Astrocyte (in vitro differentiated cells and primary cell): Measurements from ENCODE around the gene HSBP1. TPM values are rescaled to one million over a fixed set of nuclear protein-coding genes. Genes with fewer than 3 reads are reported as not detected.

Source experiments
- DNase-seq: peaks from one replicate; pipeline ENCODE4 v3.0.0-alpha.2; 2010; ENCODE audit warnings: low read depth
- FAIRE-seq: peaks from 2 replicates; lab custom pipeline; 2011; peaks lifted over from hg19 to GRCh38; lab: Jason Lieb, UNC
- H2AFZ ChIP-seq: 2 replicates; pipeline ENCODE4 v1.6.0; 2012; ENCODE audit warnings: low read depth, low read length, inconsistent platforms
- H3K27ac ChIP-seq: 2 replicates; pipeline ENCODE4 v1.5.1; 2011; ENCODE audit warnings: low read depth, low read length, inconsistent platforms
- H3K27me3 ChIP-seq: 2 replicates; pipeline ENCODE4 v1.6.0; 2011; ENCODE audit warnings: low read length, inconsistent platforms; ENCODE audit not compliant: insufficient read depth
- H3K36me3 ChIP-seq: 2 replicates; pipeline ENCODE4 v1.5.1; 2011; ENCODE audit warnings: low read length, inconsistent platforms; ENCODE audit not compliant: insufficient read depth
- H3K4me1 ChIP-seq: 2 replicates; pipeline ENCODE4 v1.5.1; 2011; ENCODE audit warnings: low read length, inconsistent platforms; ENCODE audit not compliant: insufficient read depth
- H3K4me2 ChIP-seq: 2 replicates; pipeline ENCODE4 v1.6.0; 2012; ENCODE audit warnings: low read length, inconsistent platforms
- H3K4me3 ChIP-seq: 2 replicates; pipeline ENCODE4 v1.5.1; 2011; ENCODE audit warnings: low read depth, mild to moderate bottlenecking, low read length, inconsistent platforms; ENCODE audit not compliant: insufficient read depth
- H3K79me2 ChIP-seq: 2 replicates; pipeline ENCODE4 v1.6.0; 2012; ENCODE audit warnings: mild to moderate bottlenecking, low read length, inconsistent platforms; ENCODE audit not compliant: insufficient read depth
- H3K9ac ChIP-seq: 2 replicates; pipeline ENCODE4 v1.6.0; 2012; ENCODE audit warnings: mild to moderate bottlenecking, low read length, inconsistent platforms
- H3K9me3 ChIP-seq: 2 replicates; pipeline ENCODE4 v1.5.1; 2012; ENCODE audit warnings: low read depth, mild to moderate bottlenecking, low read length, inconsistent platforms; ENCODE audit not compliant: insufficient read depth
- H4K20me1 ChIP-seq: 2 replicates; pipeline ENCODE4 v1.6.0; 2012; ENCODE audit warnings: low read length, inconsistent platforms; ENCODE audit not compliant: insufficient read depth
- H3K27ac Mint-ChIP-seq: one replicate; pipeline ENCODE4 v1.8.0; 2021; ENCODE audit warnings: mild to moderate bottlenecking, mixed read lengths; ENCODE audit not compliant: unreplicated experiment
- H3K27me3 Mint-ChIP-seq: one replicate; pipeline ENCODE4 v1.8.0; 2021; ENCODE audit warnings: low read depth, mixed read lengths; ENCODE audit not compliant: unreplicated experiment
- H3K36me3 Mint-ChIP-seq: one replicate; pipeline ENCODE4 v1.8.0; 2021; ENCODE audit warnings: low read depth, mixed read lengths; ENCODE audit not compliant: unreplicated experiment
- H3K4me1 Mint-ChIP-seq: one replicate; pipeline ENCODE4 v1.8.0; 2021; ENCODE audit warnings: low read depth, mixed read lengths; ENCODE audit not compliant: unreplicated experiment
- H3K4me3 Mint-ChIP-seq: one replicate; pipeline ENCODE4 v1.8.0; 2021; ENCODE audit warnings: mild to moderate bottlenecking, moderate library complexity, mixed read lengths; ENCODE audit not compliant: unreplicated experiment
- H3K9me3 Mint-ChIP-seq: one replicate; pipeline ENCODE4 v1.8.0; 2021; ENCODE audit warnings: mild to moderate bottlenecking, mixed read lengths; ENCODE audit not compliant: unreplicated experiment
- EZH2 ChIP-seq: IDR thresholded peaks from 2 replicates; pipeline ENCODE4 v1.6.1; 2012; ENCODE audit warnings: mild to moderate bottlenecking, low read length, inconsistent platforms; ENCODE audit not compliant: insufficient read depth
- total RNA-seq: library from RNA; stranded (reverse); gene quantifications from 2 replicates; pipeline ENCODE4 v1.2.1, GENCODE V29; 2021
- TF ChIP-seq, protein P1 (sequence below): IDR thresholded peaks from 2 replicates; pipeline ENCODE4 v1.5.1; 2011; ENCODE audit warnings: low read depth, mild to moderate bottlenecking, inconsistent platforms, low read length, moderate library complexity; ENCODE audit not compliant: insufficient read depth

HSBP1 gene
- total RNA-seq, 1 donor from 2014 or later, result 179 TPM

DNA sequence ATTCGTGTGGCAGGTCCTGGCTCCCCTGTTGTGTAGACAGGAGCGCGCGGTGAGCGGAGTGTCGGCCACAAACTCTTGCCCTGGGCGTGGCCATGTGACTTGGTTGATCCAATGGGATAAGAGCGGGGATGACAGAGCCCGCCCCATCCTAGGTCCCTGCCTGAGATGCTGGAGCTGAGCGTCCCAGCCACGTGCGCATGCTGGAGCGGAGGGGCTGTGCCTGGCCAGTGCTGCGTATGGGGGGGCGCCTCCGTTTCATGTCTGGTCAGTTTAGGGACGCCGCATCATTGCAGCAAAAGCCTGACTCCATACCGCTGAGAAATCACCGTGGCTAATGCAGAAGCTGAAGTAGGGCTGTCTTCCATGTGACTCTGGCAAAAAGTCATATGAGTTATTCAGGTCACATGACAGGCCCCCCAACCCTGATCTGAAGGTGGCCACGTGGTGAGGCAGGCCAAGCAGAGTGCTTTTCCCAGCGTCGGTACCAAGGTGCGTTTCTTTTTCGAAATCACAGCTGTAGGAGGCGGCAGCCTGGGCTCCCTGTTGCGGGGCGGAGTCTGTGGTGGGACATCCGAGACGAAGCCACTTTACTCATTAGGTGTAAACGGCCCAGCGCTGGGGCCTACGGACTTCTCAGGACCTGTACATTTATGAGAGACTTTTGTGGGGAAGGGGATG, 22.5 kb downstream of the HSBP1 start:
- no peaks in the 10 kb centered on the region for H3K9me3 Mint-ChIP-seq
- H3K27ac Mint-ChIP-seq, result no peak overlapping the region
- Histone ChIP-seq H2AFZ (no peak overlapping the region), H3K9me3 (no peaks in the 10 kb centered on the region), H3K79me2 (no peaks in the 10 kb centered on the region), H4K20me1 (no peaks in the 10 kb centered on the region), H3K4me2 (no peak overlapping the region), H3K4me3 (no peak overlapping the region), H3K4me1 (peaks cover 2% of the 10 kb centered on the region), H3K27me3 (no peaks in the 10 kb centered on the region), H3K9ac (no peak overlapping the region), H3K27ac (no peak overlapping the region), H3K36me3 (no peaks in the 10 kb centered on the region)
- FAIRE-seq (no peak), DNase-seq (no peak)
- peaks cover 10% of the 10 kb centered on the region for H3K4me1 Mint-ChIP-seq
- no peak overlapping the region for H3K4me3 Mint-ChIP-seq
- H3K27me3 Mint-ChIP-seq, result peaks cover 16% of the 10 kb centered on the region
- H3K36me3 Mint-ChIP-seq, result no peaks in the 10 kb centered on the region
- TF ChIP-seq, protein P1, sequence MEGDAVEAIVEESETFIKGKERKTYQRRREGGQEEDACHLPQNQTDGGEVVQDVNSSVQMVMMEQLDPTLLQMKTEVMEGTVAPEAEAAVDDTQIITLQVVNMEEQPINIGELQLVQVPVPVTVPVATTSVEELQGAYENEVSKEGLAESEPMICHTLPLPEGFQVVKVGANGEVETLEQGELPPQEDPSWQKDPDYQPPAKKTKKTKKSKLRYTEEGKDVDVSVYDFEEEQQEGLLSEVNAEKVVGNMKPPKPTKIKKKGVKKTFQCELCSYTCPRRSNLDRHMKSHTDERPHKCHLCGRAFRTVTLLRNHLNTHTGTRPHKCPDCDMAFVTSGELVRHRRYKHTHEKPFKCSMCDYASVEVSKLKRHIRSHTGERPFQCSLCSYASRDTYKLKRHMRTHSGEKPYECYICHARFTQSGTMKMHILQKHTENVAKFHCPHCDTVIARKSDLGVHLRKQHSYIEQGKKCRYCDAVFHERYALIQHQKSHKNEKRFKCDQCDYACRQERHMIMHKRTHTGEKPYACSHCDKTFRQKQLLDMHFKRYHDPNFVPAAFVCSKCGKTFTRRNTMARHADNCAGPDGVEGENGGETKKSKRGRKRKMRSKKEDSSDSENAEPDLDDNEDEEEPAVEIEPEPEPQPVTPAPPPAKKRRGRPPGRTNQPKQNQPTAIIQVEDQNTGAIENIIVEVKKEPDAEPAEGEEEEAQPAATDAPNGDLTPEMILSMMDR, result no peak
- TF ChIP-seq EZH2, result no peak

DNA sequence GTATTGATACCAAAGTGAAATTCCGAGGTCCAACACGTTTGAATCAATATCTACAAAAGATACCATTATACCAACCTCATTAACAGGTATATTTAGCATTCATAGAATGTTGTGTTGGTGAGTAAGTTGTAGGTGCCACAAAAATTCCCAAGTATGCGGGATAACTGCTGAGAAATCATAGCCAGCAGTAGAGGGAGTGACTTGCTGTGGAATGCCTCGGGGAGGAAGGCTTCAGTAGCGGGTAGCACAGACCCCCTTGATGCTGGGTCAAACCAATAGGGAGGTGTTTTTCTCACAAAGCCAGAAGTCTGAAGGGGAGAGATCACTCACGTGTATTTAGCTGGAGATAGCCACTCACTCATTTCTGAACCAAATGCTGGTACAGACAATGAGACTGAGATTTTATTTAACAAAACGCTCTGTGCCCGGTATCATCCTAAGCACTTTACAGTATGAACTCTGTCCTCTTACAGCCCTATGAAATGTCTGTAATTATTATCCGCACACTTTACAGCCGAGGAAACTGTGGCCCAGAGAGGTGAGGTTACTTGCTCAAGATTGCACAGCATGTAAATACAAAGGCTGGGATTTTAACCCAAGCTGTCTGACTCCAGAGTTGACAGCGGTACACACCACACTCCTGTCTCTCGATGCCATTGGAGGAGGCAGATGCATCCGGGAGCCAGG, 23.1 kb downstream of the HSBP1 start:
- Histone ChIP-seq H3K9me3 (no peaks in the 10 kb centered on the region), H3K4me2 (no peak overlapping the region)
- FAIRE-seq, result no peak

More for the DNA sequence above, 23.1 kb downstream of the HSBP1 start:
- peak; percentile 50 for DNase-seq
- Histone ChIP-seq H3K27me3 (no peaks in the 10 kb centered on the region), H3K79me2 (no peaks in the 10 kb centered on the region), H3K27ac (no peak overlapping the region), H3K4me1 (peaks cover 4% of the 10 kb centered on the region), H2AFZ (no peak overlapping the region), H4K20me1 (no peaks in the 10 kb centered on the region), H3K4me3 (no peak overlapping the region), H3K36me3 (no peaks in the 10 kb centered on the region), H3K9ac (no peak overlapping the region)
- peaks cover 15% of the 10 kb centered on the region for H3K27me3 Mint-ChIP-seq
- H3K4me1 Mint-ChIP-seq, result peaks cover 17% of the 10 kb centered on the region
- no peaks in the 10 kb centered on the region for H3K36me3 Mint-ChIP-seq
- TF ChIP-seq, protein P1, result no peak
- TF ChIP-seq EZH2, result no peak
- no peak overlapping the region for H3K4me3 Mint-ChIP-seq
- no peak overlapping the region for H3K27ac Mint-ChIP-seq
- no peaks in the 10 kb centered on the region for H3K9me3 Mint-ChIP-seq
